ENCODE measurements around the gene TRA2B. TPM values are rescaled to one million over a fixed set of nuclear protein-coding genes. Genes with fewer than 3 reads are reported as not detected.

TRA2B gene
- total RNA-seq, 1 donor from 2014 or later, result 132 TPM

DNA sequence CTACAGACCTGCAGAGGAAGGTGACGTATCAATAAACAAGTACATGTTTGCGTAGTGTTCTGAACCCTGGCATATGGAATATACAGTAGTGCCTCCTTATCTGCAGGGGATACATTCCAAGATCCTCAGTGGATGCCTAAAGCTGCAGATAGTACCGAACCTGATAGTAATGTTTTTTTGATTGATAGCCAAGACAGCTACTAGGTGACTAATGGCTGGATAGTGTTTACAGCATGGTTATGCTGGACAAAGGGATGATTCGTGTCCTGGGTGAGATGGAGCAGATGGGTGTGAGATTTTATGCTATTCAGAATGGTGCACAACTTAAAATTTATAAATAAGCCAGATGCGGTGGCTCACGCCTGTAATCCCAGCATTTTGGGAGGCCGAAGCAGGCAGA, 57.2 kb downstream of the TRA2B start:
- TF ChIP-seq, protein P1, sequence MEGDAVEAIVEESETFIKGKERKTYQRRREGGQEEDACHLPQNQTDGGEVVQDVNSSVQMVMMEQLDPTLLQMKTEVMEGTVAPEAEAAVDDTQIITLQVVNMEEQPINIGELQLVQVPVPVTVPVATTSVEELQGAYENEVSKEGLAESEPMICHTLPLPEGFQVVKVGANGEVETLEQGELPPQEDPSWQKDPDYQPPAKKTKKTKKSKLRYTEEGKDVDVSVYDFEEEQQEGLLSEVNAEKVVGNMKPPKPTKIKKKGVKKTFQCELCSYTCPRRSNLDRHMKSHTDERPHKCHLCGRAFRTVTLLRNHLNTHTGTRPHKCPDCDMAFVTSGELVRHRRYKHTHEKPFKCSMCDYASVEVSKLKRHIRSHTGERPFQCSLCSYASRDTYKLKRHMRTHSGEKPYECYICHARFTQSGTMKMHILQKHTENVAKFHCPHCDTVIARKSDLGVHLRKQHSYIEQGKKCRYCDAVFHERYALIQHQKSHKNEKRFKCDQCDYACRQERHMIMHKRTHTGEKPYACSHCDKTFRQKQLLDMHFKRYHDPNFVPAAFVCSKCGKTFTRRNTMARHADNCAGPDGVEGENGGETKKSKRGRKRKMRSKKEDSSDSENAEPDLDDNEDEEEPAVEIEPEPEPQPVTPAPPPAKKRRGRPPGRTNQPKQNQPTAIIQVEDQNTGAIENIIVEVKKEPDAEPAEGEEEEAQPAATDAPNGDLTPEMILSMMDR (IDR thresholded peaks at IDR 0.05; ENCODE audit: unreplicated experiment), result no peak
- Mint-ChIP-seq H3K36me3 (ENCODE audit: low read depth, unreplicated experiment) (no peaks in the 10 kb centered on the region), H3K9me3 (ENCODE audit: unreplicated experiment) (no peaks in the 10 kb centered on the region), H3K27me3 (ENCODE audit: unreplicated experiment) (no peaks in the 10 kb centered on the region), H3K4me3 (ENCODE audit: unreplicated experiment) (no peak overlapping the region), H3K4me1 (ENCODE audit: unreplicated experiment) (no peaks in the 10 kb centered on the region), H3K27ac (ENCODE audit: unreplicated experiment) (no peak overlapping the region)
- DNase-seq (ENCODE audit: low spot score), result no peak

GRCh38 chr3:185878920-185879319, 58.9 kb downstream of the TRA2B start:
- Mint-ChIP-seq H3K27me3 (ENCODE audit: unreplicated experiment) (no peaks in the 10 kb centered on the region), H3K4me3 (ENCODE audit: unreplicated experiment) (no peak overlapping the region), H3K4me1 (ENCODE audit: unreplicated experiment) (no peaks in the 10 kb centered on the region), H3K36me3 (ENCODE audit: low read depth, unreplicated experiment) (no peaks in the 10 kb centered on the region), H3K27ac (ENCODE audit: unreplicated experiment) (no peak overlapping the region), H3K9me3 (ENCODE audit: unreplicated experiment) (no peaks in the 10 kb centered on the region)
- no peak for DNase-seq (ENCODE audit: low spot score)
- TF ChIP-seq, protein P1 (IDR thresholded peaks at IDR 0.05; ENCODE audit: unreplicated experiment), result no peak

DNA sequence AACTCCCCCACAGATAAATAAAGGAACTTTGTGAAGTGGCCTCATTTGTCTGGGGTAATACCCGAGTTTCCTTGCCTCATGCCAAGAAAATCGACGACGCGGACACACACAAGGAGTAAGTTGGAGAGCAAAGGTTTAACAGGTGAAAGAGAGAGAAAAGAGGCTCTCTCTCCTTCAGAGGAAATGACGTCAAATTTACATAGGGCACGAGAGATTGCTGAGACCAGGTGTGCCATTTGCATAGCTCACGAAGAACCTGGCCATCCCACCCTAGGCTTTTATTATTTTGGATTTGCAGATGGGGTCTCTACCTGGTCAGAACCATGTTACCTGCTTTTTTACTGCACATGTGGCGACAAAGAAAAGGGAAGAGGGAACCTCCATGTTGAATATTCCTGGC, 63.7 kb downstream of the TRA2B start:
- Mint-ChIP-seq H3K27ac (ENCODE audit: unreplicated experiment) (no peak overlapping the region), H3K4me1 (ENCODE audit: unreplicated experiment) (no peaks in the 10 kb centered on the region), H3K36me3 (ENCODE audit: low read depth, unreplicated experiment) (no peaks in the 10 kb centered on the region), H3K4me3 (ENCODE audit: unreplicated experiment) (no peak overlapping the region), H3K9me3 (ENCODE audit: unreplicated experiment) (no peaks in the 10 kb centered on the region), H3K27me3 (ENCODE audit: unreplicated experiment) (no peaks in the 10 kb centered on the region)
- TF ChIP-seq, protein P1 (IDR thresholded peaks at IDR 0.05; ENCODE audit: unreplicated experiment), result no peak
- DNase-seq (ENCODE audit: low spot score), result no peak

- H3K27ac Mint-ChIP-seq (ENCODE audit: unreplicated experiment), result no peak overlapping the region
Observed at GRCh38 chr3:185867650-185868049, 70.2 kb downstream of the TRA2B start.

DNA sequence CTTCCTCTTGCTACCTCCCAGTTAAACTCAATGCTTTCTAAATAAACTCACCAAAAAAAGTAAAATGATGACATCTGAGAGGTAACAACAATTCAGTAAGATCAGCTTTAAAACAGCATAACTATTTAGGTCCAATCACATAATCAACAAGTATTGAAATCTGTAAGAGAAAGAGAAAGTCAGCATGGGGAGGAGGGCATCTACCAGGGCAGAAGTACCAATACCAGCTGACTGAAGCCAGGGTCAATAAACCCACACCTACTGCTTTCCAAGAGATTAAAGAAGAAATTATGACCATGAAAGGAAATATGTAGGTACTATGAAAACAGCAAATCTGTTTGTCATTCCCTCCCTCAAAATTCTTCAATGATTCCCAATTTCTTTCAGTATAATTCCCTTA, 70.8 kb downstream of the TRA2B start:
- H3K9me3 Mint-ChIP-seq (ENCODE audit: unreplicated experiment), result no peaks in the 10 kb centered on the region
- no peak overlapping the region for H3K27ac Mint-ChIP-seq (ENCODE audit: unreplicated experiment)
- peaks cover 3% of the 10 kb centered on the region for H3K27me3 Mint-ChIP-seq (ENCODE audit: unreplicated experiment)
- H3K36me3 Mint-ChIP-seq (ENCODE audit: low read depth, unreplicated experiment), result no peaks in the 10 kb centered on the region
- H3K4me3 Mint-ChIP-seq (ENCODE audit: unreplicated experiment), result no peak overlapping the region
- no peaks in the 10 kb centered on the region for H3K4me1 Mint-ChIP-seq (ENCODE audit: unreplicated experiment)
- TF ChIP-seq, protein P1 (IDR thresholded peaks at IDR 0.05; ENCODE audit: unreplicated experiment), result no peak
- no peak for DNase-seq (ENCODE audit: low spot score)

More at GRCh38 chr3:185867650-185868049, 70.2 kb downstream of the TRA2B start:
- peaks cover 3% of the 10 kb centered on the region for H3K27me3 Mint-ChIP-seq (ENCODE audit: unreplicated experiment)
- H3K36me3 Mint-ChIP-seq (ENCODE audit: low read depth, unreplicated experiment), result no peaks in the 10 kb centered on the region
- H3K4me1 Mint-ChIP-seq (ENCODE audit: unreplicated experiment), result no peaks in the 10 kb centered on the region
- no peaks in the 10 kb centered on the region for H3K9me3 Mint-ChIP-seq (ENCODE audit: unreplicated experiment)
- H3K4me3 Mint-ChIP-seq (ENCODE audit: unreplicated experiment), result no peak overlapping the region
- TF ChIP-seq, protein P1 (IDR thresholded peaks at IDR 0.05; ENCODE audit: unreplicated experiment), result no peak
- DNase-seq (ENCODE audit: low spot score), result no peak

Measured in endothelial cell (in vitro differentiated cells).